ENCODE results near the gene TMEM200A. TPM values are rescaled to one million over a fixed set of nuclear protein-coding genes. Genes with fewer than 3 reads are reported as not detected.
"Not testable (repeated sequence)": the region's sequence is repeated elsewhere in the genome, so short reads cannot be mapped to it uniquely, and the experiment has no call there.

Gene TMEM200A
- total and polyA plus RNA-seq, 4 donors: 0.79 to 7.9 (median 6.4) TPM

- no peak for DNase-seq
- Histone ChIP-seq H3K9me3 (ENCODE audit: control insufficient read depth in 4 of 4, insufficient read depth in 3 of 4, low read length in 3 of 4) (peaks cover 0 to 2% (median 0%) of the 10 kb centered on the region in 4 donors), H3K4me1 (ENCODE audit: control insufficient read depth in 5 of 5, insufficient read depth in 5 of 5, low read length in 5 of 5) (no peaks in the 10 kb centered on the region), H3K36me3 (ENCODE audit: control insufficient read depth in 4 of 4, insufficient read depth in 4 of 4, low read length in 4 of 4) (no peaks in the 10 kb centered on the region), H3K4me3 (no peak overlapping the region), H3K9ac (ENCODE audit: insufficient read depth in 1 of 2, low read length in 2 of 2) (no peak overlapping the region), H3K27me3 (ENCODE audit: control insufficient read depth in 3 of 3, insufficient read depth in 3 of 3, low read length in 2 of 3) (peaks cover 0 to 3% (median 0%) of the 10 kb centered on the region in 3 donors), H3K27ac (ENCODE audit: low read depth in 1 of 2, low read length in 1 of 2) (no peak overlapping the region)
- TF ChIP-seq CTCF (IDR thresholded peaks at IDR 0.05; ENCODE audit: control extremely low read depth, extremely low read depth): no peak
- no peak for ATAC-seq (ENCODE audit: insufficient read depth, low FRiP score)
- 81 to 87% methylated on average over 4 of the region's 4 CpGs for WGBS, 2 donors
Measured at GRCh38 chr6:130324657-130325056, 41.2 kb upstream of the TMEM200A start.

GRCh38 chr6:130326496-130326895 is 39.3 kb upstream of the TMEM200A start:
- ATAC-seq (ENCODE audit: insufficient read depth, low FRiP score) (no peak), DNase-seq (no peak)
- WGBS, 2 donors: 84 to 88% methylated on average over 3 of the region's 3 CpGs
- no peak overlapping the region for H3K9ac ChIP-seq (ENCODE audit: insufficient read depth in 1 of 2, low read length in 2 of 2)
- peaks cover 0 to 3% (median 0%) of the 10 kb centered on the region in 3 donors for H3K27me3 ChIP-seq (ENCODE audit: control insufficient read depth in 3 of 3, insufficient read depth in 3 of 3, low read length in 2 of 3)
- H3K36me3 ChIP-seq (ENCODE audit: control insufficient read depth in 4 of 4, insufficient read depth in 4 of 4, low read length in 4 of 4): no peaks in the 10 kb centered on the region
- no peak for TF ChIP-seq CTCF (IDR thresholded peaks at IDR 0.05; ENCODE audit: control extremely low read depth, extremely low read depth)
- peaks cover 0 to 2% (median 0%) of the 10 kb centered on the region in 4 donors for H3K9me3 ChIP-seq (ENCODE audit: control insufficient read depth in 4 of 4, insufficient read depth in 3 of 4, low read length in 3 of 4)
- no peak overlapping the region for H3K27ac ChIP-seq (ENCODE audit: low read depth in 1 of 2, low read length in 1 of 2)
- H3K4me1 ChIP-seq (ENCODE audit: control insufficient read depth in 5 of 5, insufficient read depth in 5 of 5, low read length in 5 of 5): no peaks in the 10 kb centered on the region
- H3K4me3 ChIP-seq: no peak overlapping the region

- Histone ChIP-seq H3K27ac (ENCODE audit: low read depth in 1 of 2, low read length in 1 of 2) (no peak overlapping the region), H3K36me3 (ENCODE audit: control insufficient read depth in 4 of 4, insufficient read depth in 4 of 4, low read length in 4 of 4) (no peaks in the 10 kb centered on the region), H3K9ac (ENCODE audit: insufficient read depth in 1 of 2, low read length in 2 of 2) (no peak overlapping the region), H3K9me3 (ENCODE audit: control insufficient read depth in 4 of 4, insufficient read depth in 3 of 4, low read length in 3 of 4) (no peaks in the 10 kb centered on the region), H3K27me3 (ENCODE audit: control insufficient read depth in 3 of 3, insufficient read depth in 3 of 3, low read length in 2 of 3) (no peaks in the 10 kb centered on the region), H3K4me1 (ENCODE audit: control insufficient read depth in 5 of 5, insufficient read depth in 5 of 5, low read length in 5 of 5) (no peaks in the 10 kb centered on the region), H3K4me3 (no peak overlapping the region)
- 68 to 74% methylated on average over 3 of the region's 3 CpGs for WGBS, 2 donors
- DNase-seq (no peak), ATAC-seq (ENCODE audit: insufficient read depth, low FRiP score) (no peak)
- no peak for TF ChIP-seq CTCF (IDR thresholded peaks at IDR 0.05; ENCODE audit: control extremely low read depth, extremely low read depth)
Measured at GRCh38 chr6:130337534-130337933, 28.3 kb upstream of the TMEM200A start.

GRCh38 chr6:130346324-130346723 is 19.5 kb upstream of the TMEM200A start:
- not testable (repeated sequence) for H3K36me3 ChIP-seq (ENCODE audit: control insufficient read depth in 4 of 4, insufficient read depth in 4 of 4, low read length in 4 of 4); H3K9me3 ChIP-seq (ENCODE audit: control insufficient read depth in 4 of 4, insufficient read depth in 3 of 4, low read length in 3 of 4); H3K27me3 ChIP-seq (ENCODE audit: control insufficient read depth in 3 of 3, insufficient read depth in 3 of 3, low read length in 2 of 3); H3K4me3 ChIP-seq; ATAC-seq (ENCODE audit: insufficient read depth, low FRiP score); H3K27ac ChIP-seq (ENCODE audit: low read depth in 1 of 2, low read length in 1 of 2); DNase-seq; H3K9ac ChIP-seq (ENCODE audit: insufficient read depth in 1 of 2, low read length in 2 of 2); H3K4me1 ChIP-seq (ENCODE audit: control insufficient read depth in 5 of 5, insufficient read depth in 5 of 5, low read length in 5 of 5)
- WGBS, 2 donors: 88 to 91% methylated on average over 9 of the region's 9 CpGs
